Muscle of leg (tissue), 11 donors: ENCODE results near the gene EYS. TPM values are rescaled to one million over a fixed set of nuclear protein-coding genes. Genes with fewer than 3 reads are reported as not detected.
A peak's percentile ranks its signal among the peaks of the same experiment; 100 is the strongest.

Source experiments
- DNase-seq: peaks from one replicate; pipeline ENCODE4 v3.0.0; 2013
- H3K27ac ChIP-seq: one replicate; pipeline ENCODE4 v1.5.1; 2013; ENCODE audit warnings: mild to moderate bottlenecking, low read length, control low read depth
- H3K27me3 ChIP-seq: one replicate; pipeline ENCODE4 v1.6.1; 2013; ENCODE audit warnings: low read length; ENCODE audit not compliant: control insufficient read depth, insufficient read depth
- H3K36me3 ChIP-seq: one replicate; pipeline ENCODE4 v1.6.1; 2013; ENCODE audit warnings: low read length; ENCODE audit not compliant: control insufficient read depth, insufficient read depth
- H3K4me1 ChIP-seq: one replicate; pipeline ENCODE4 v1.6.1; 2013; ENCODE audit warnings: low read length; ENCODE audit not compliant: control insufficient read depth, insufficient read depth
- H3K4me3 ChIP-seq: one replicate; pipeline ENCODE4 v1.5.1; 2013; ENCODE audit warnings: low read length, control low read depth
- H3K9me3 ChIP-seq: replicated peaks from 2 replicates; pipeline ENCODE4 v1.6.1; 2013; ENCODE audit warnings: low read depth, low read length; ENCODE audit not compliant: control insufficient read depth
- WGBS: methylation state at CpG from one replicate; pipeline ENCODE4 v1.1.5; 2013; ENCODE audit warnings: missing lambda C conversion rate; ENCODE audit not compliant: insufficient coverage; 5-methylcytosine and 5-hydroxymethylcytosine counted together
- polyA plus RNA-seq, 8 donors: library from polyadenylated mRNA; unstranded; fragments of 120-200 nt; gene quantifications; one replicate each; pipeline versions ENCODE4 v1.2.1 to v1.2.3, GENCODE V29; 2013; ENCODE audit warnings: inconsistent platforms in 1 of 8, low replicate concordance in 1 of 8; ENCODE audit not compliant: insufficient read length in 8 of 8, insufficient read depth in 1 of 8
- total RNA-seq: library from RNA; stranded (reverse); fragments of 120-200 nt; gene quantifications from one replicate; pipeline ENCODE4 v1.2.4, GENCODE V29; 2013

The EYS gene
- total and polyA plus RNA-seq, 9 donors, result 0.24 to 1.1 (median 0.66) TPM

- Histone ChIP-seq H3K4me3 (no peak overlapping the region), H3K27ac (no peak overlapping the region), H3K36me3 (no peaks in the 10 kb centered on the region), H3K9me3 (no peaks in the 10 kb centered on the region), H3K27me3 (no peaks in the 10 kb centered on the region), H3K4me1 (no peaks in the 10 kb centered on the region)
- no peak for DNase-seq
- WGBS, result 45% methylated on average over 3 of the region's 7 CpGs
Observed at GRCh38 chr6:63926950-63927927, 1779.8 kb downstream of the EYS start.

GRCh38 chr6:63926258-63926780 lies 1780.7 kb downstream of the EYS start:
- H3K9me3 ChIP-seq, result no peaks in the 10 kb centered on the region
- H3K36me3 ChIP-seq, result no peaks in the 10 kb centered on the region
- no CpG with 5 or more reads among the region's 1 CpG for WGBS
- no peak overlapping the region for H3K27ac ChIP-seq
- no peak for DNase-seq
- no peaks in the 10 kb centered on the region for H3K4me1 ChIP-seq
- H3K27me3 ChIP-seq, result no peaks in the 10 kb centered on the region
- H3K4me3 ChIP-seq, result no peak overlapping the region

- Histone ChIP-seq H3K4me1 (no peaks in the 10 kb centered on the region), H3K36me3 (no peaks in the 10 kb centered on the region), H3K9me3 (no peaks in the 10 kb centered on the region), H3K27ac (no peak overlapping the region), H3K4me3 (no peak overlapping the region), H3K27me3 (no peaks in the 10 kb centered on the region)
- DNase-seq, result peak; percentile 55
- no CpG with 5 or more reads among the region's 6 CpGs for WGBS
Observed at GRCh38 chr6:63923139-63923739, 1783.8 kb downstream of the EYS start.

GRCh38 chr6:63919556-63920110 lies 1787.4 kb downstream of the EYS start:
- Histone ChIP-seq H3K27ac (no peak overlapping the region), H3K36me3 (no peaks in the 10 kb centered on the region), H3K4me1 (no peaks in the 10 kb centered on the region), H3K27me3 (no peaks in the 10 kb centered on the region), H3K4me3 (no peak overlapping the region), H3K9me3 (peaks cover 3% of the 10 kb centered on the region)
- 31% methylated on average over 3 of the region's 7 CpGs for WGBS
- DNase-seq, result peak; percentile 32

GRCh38 chr6:63912887-63913286 lies 1794.1 kb downstream of the EYS start:
- Histone ChIP-seq H3K4me3 (no peak overlapping the region), H3K9me3 (peaks cover 3% of the 10 kb centered on the region), H3K4me1 (no peaks in the 10 kb centered on the region), H3K27me3 (no peaks in the 10 kb centered on the region), H3K36me3 (no peaks in the 10 kb centered on the region), H3K27ac (no peak overlapping the region)
- peak; percentile 55 for DNase-seq
- no CpG with 5 or more reads among the region's 1 CpG for WGBS

GRCh38 chr6:63910863-63911551 lies 1796.0 kb downstream of the EYS start:
- Histone ChIP-seq H3K27ac (no peak overlapping the region), H3K27me3 (no peaks in the 10 kb centered on the region)
- WGBS, result no CpG with 5 or more reads among the region's 2 CpGs

GRCh38 chr6:63904650-63905248 lies 1802.3 kb downstream of the EYS start:
- no peak overlapping the region for H3K4me3 ChIP-seq
- H3K36me3 ChIP-seq, result no peaks in the 10 kb centered on the region
- H3K4me1 ChIP-seq, result no peaks in the 10 kb centered on the region
- no peaks in the 10 kb centered on the region for H3K27me3 ChIP-seq
- H3K27ac ChIP-seq, result no peak overlapping the region
- no peaks in the 10 kb centered on the region for H3K9me3 ChIP-seq
- no CpG with 5 or more reads among the region's 4 CpGs for WGBS
- DNase-seq, result no peak

More at GRCh38 chr6:63910863-63911551, 1796.0 kb downstream of the EYS start:
- no peak overlapping the region for H3K4me3 ChIP-seq
- peak; percentile 93 for DNase-seq
- no peaks in the 10 kb centered on the region for H3K36me3 ChIP-seq
- H3K4me1 ChIP-seq, result no peaks in the 10 kb centered on the region
- peaks cover 3% of the 10 kb centered on the region for H3K9me3 ChIP-seq

- no peak overlapping the region for H3K4me3 ChIP-seq
- H3K27ac ChIP-seq, result no peak overlapping the region
- H3K4me1 ChIP-seq, result no peaks in the 10 kb centered on the region
Observed at GRCh38 chr6:63899550-63899949, 1807.5 kb downstream of the EYS start.

GRCh38 chr6:63897952-63898351 lies 1809.1 kb downstream of the EYS start:
- no peak overlapping the region for H3K4me3 ChIP-seq
- H3K4me1 ChIP-seq, result no peaks in the 10 kb centered on the region
- no peak overlapping the region for H3K27ac ChIP-seq
- WGBS, result no CpG with 5 or more reads among the region's 10 CpGs
- H3K9me3 ChIP-seq, result no peaks in the 10 kb centered on the region
- H3K36me3 ChIP-seq, result no peaks in the 10 kb centered on the region
- no peaks in the 10 kb centered on the region for H3K27me3 ChIP-seq
- DNase-seq, result no peak

More at GRCh38 chr6:63899550-63899949, 1807.5 kb downstream of the EYS start:
- no peaks in the 10 kb centered on the region for H3K27me3 ChIP-seq
- no peaks in the 10 kb centered on the region for H3K36me3 ChIP-seq
- no peak for DNase-seq
- H3K9me3 ChIP-seq, result no peaks in the 10 kb centered on the region
